Measurements from ENCODE around the gene SRPRA. TPM values are rescaled to one million over a fixed set of nuclear protein-coding genes. Genes with fewer than 3 reads are reported as not detected.

SRPRA gene
- total RNA-seq, 1 donor from 2014 or later = 120 TPM

DNA sequence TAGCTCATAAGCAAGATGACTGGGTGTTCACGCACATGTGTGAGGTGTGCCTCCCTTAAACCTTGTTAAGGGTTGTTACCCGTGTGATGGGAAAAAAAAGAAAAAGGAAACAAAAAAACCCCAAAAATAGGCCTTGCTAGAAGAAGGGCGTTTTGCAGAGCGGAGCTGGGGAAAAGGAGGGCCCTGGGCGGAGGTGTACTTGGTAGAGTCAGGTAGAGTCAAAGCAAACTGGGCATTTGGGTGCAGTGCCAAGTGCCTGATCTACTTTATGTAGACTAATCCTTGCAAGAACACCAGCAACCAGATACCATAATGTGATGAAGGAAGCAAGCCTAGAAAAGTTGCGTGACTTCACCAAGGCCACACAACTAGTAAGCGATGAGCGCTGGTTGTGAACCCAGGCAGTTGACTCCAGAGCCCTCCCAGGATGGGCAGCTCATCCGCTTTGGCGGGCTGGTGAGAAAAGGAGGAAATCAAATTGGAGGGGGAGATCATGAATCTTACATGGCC lies 13.0 kb upstream of the SRPRA start:
- no peak for DNase-seq
- ATAC-seq = no peak
- Histone ChIP-seq H3K4me3 (no peak overlapping the region), H3K4me1 (peaks cover 23% of the 10 kb centered on the region), H3K9me3 (no peaks in the 10 kb centered on the region), H3K36me3 (peaks cover 7% of the 10 kb centered on the region), H3K27ac (peak overlapping the region; percentile 90), H3K27me3 (no peaks in the 10 kb centered on the region)
- intact Hi-C loops (cut with DNase I) = no loop called here
- TF ChIP-seq, protein P1, sequence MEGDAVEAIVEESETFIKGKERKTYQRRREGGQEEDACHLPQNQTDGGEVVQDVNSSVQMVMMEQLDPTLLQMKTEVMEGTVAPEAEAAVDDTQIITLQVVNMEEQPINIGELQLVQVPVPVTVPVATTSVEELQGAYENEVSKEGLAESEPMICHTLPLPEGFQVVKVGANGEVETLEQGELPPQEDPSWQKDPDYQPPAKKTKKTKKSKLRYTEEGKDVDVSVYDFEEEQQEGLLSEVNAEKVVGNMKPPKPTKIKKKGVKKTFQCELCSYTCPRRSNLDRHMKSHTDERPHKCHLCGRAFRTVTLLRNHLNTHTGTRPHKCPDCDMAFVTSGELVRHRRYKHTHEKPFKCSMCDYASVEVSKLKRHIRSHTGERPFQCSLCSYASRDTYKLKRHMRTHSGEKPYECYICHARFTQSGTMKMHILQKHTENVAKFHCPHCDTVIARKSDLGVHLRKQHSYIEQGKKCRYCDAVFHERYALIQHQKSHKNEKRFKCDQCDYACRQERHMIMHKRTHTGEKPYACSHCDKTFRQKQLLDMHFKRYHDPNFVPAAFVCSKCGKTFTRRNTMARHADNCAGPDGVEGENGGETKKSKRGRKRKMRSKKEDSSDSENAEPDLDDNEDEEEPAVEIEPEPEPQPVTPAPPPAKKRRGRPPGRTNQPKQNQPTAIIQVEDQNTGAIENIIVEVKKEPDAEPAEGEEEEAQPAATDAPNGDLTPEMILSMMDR (IDR thresholded peaks at IDR 0.05) = no peak

DNA sequence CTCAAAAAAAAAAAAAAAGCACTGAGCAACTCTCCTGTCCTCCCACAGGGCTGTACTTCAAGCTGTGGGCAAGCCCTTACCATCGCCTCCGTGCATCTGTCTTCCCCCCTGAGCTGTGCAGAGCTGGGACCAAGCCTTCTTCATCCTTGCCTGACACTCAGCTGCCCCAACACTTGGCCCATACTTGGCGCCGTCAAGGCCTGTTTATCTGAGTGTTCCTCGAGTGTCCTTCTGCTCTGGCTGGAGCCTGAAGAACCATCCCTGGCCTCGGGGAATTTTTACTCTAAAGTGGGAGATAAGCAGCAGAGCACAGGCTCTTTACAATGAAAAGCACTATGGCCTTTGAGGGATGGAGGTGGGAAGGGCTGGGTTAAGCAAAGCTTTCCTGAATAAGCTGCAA lies 12.6 kb upstream of the SRPRA start:
- intact Hi-C loops (cut with DNase I) = no loop called here
- no peaks in the 10 kb centered on the region for H3K9me3 ChIP-seq
- peaks cover 23% of the 10 kb centered on the region for H3K4me1 ChIP-seq
- H3K27ac ChIP-seq = no peak overlapping the region
- TF ChIP-seq, protein P1 (IDR thresholded peaks at IDR 0.05) = no peak
- ATAC-seq (peak; percentile 57), DNase-seq (peak; percentile 71)
- H3K4me3 ChIP-seq = no peak overlapping the region
- no peaks in the 10 kb centered on the region for H3K27me3 ChIP-seq
- peaks cover 7% of the 10 kb centered on the region for H3K36me3 ChIP-seq

DNA sequence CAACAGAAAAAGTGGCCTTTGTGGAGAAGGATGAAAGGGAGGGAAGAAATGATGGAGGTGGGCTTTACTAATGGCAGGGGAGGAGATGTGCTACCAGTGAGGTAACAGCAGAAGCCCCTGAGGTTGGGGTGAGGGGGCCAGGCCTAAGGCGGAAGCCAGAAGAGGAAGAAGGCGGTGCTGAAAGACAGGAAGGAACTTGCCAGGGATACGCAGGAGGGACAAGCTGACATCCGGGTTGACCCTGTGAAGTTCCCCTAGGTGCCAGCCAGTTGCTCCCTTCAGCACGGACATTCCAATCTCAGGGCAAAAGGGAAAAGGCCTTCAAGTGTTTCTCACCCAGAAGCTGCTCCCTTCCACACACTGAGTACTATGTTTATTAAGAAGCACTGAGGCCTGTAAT lies 11.9 kb upstream of the SRPRA start:
- no peak for DNase-seq
- intact Hi-C loops (cut with DNase I) = no loop called here
- TF ChIP-seq, protein P1 (IDR thresholded peaks at IDR 0.05) = no peak
- Histone ChIP-seq H3K4me3 (no peak overlapping the region), H3K9me3 (no peaks in the 10 kb centered on the region), H3K27me3 (no peaks in the 10 kb centered on the region), H3K36me3 (peaks cover 7% of the 10 kb centered on the region), H3K27ac (peak overlapping the region; percentile 40), H3K4me1 (peaks cover 23% of the 10 kb centered on the region)
- peak; percentile 13 for ATAC-seq

DNA sequence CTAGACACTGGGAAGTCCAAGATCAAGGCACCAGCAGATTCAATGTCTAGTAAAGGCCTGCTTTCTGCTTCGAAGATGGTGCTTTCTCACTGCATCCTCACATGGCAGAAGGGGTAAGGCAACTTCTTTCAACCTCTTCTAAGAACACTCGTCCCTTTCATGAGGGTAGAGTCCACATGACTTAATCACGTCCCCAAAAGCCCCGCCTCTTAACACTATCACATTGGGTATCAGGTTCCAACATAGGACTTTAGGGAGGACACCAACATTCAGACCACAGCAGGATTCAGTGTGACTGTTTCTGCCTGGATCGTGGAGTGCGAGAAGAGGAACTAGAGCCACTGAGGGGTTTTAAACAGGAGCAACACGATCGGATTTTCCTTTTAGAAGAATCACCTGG lies 10.5 kb upstream of the SRPRA start:
- TF ChIP-seq, protein P1 (IDR thresholded peaks at IDR 0.05) = no peak

DNA sequence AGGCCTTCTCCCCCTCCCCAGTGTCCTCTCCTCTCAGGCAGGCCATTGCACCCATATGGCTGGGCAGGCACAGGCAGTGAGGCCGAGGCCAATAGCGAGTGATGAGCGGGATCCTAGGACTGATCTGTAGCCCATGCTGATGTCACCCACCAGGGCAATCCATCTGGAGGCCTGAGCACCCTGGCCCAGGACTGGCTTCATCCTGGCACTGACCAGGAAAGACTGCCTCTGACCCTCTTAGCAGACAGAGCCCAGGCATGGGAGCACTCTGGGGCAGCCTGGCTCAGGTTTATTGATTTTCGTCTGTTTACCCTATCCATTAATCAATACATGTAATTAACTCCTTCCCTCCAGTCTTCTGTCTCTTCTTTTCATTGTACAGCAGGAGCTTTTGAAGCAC lies 9.1 kb upstream of the SRPRA start:
- intact Hi-C loops (cut with DNase I) = no loop called here

More for the DNA sequence above, 10.5 kb upstream of the SRPRA start:
- DNase-seq (no peak), ATAC-seq (no peak)
- Histone ChIP-seq H3K4me3 (no peak overlapping the region), H3K9me3 (no peaks in the 10 kb centered on the region), H3K4me1 (peaks cover 19% of the 10 kb centered on the region), H3K27ac (no peak overlapping the region), H3K27me3 (no peaks in the 10 kb centered on the region), H3K36me3 (peaks cover 8% of the 10 kb centered on the region)
- intact Hi-C loops (cut with DNase I) = no loop called here

More for the DNA sequence above, 9.1 kb upstream of the SRPRA start:
- Histone ChIP-seq H3K4me3 (no peak overlapping the region), H3K9me3 (no peaks in the 10 kb centered on the region), H3K4me1 (peaks cover 12% of the 10 kb centered on the region), H3K36me3 (peaks cover 18% of the 10 kb centered on the region), H3K27me3 (no peaks in the 10 kb centered on the region), H3K27ac (no peak overlapping the region)
- ATAC-seq (no peak), DNase-seq (no peak)
- TF ChIP-seq, protein P1 (IDR thresholded peaks at IDR 0.05) = no peak

Data from upper lobe of right lung (tissue), 1 donor.